ENCODE data around the gene HTR1A.

GRCh38 chr5:63957617-63958016 lies 4.6 kb downstream of the HTR1A start:
- TF ChIP-seq POLR2AphosphoS5 (IDR thresholded peaks at IDR 0.05; ENCODE audit: low read depth, low read length) (no peak), EZH2 (IDR thresholded peaks at IDR 0.05; ENCODE audit: low read depth, low read length, severe bottlenecking) (no peak), CBX5 (IDR thresholded peaks at IDR 0.05; ENCODE audit: low read depth, low read length) (no peak), HDAC6 (IDR thresholded peaks at IDR 0.05; ENCODE audit: low read depth, low read length) (no peak), CTCF (IDR thresholded peaks at IDR 0.05; ENCODE audit: control extremely low read depth in 1 of 3, insufficient read depth in 1 of 3, low read depth in 1 of 3, low read length in 3 of 3) (no peak)
